ENCODE measurements around the gene HORMAD1.
A peak's percentile ranks its signal among the peaks of the same experiment; 100 is the strongest.
"Not testable (repeated sequence)": the region's sequence is repeated elsewhere in the genome, so short reads cannot be mapped to it uniquely, and the experiment has no call there.

HORMAD1 gene

DNA sequence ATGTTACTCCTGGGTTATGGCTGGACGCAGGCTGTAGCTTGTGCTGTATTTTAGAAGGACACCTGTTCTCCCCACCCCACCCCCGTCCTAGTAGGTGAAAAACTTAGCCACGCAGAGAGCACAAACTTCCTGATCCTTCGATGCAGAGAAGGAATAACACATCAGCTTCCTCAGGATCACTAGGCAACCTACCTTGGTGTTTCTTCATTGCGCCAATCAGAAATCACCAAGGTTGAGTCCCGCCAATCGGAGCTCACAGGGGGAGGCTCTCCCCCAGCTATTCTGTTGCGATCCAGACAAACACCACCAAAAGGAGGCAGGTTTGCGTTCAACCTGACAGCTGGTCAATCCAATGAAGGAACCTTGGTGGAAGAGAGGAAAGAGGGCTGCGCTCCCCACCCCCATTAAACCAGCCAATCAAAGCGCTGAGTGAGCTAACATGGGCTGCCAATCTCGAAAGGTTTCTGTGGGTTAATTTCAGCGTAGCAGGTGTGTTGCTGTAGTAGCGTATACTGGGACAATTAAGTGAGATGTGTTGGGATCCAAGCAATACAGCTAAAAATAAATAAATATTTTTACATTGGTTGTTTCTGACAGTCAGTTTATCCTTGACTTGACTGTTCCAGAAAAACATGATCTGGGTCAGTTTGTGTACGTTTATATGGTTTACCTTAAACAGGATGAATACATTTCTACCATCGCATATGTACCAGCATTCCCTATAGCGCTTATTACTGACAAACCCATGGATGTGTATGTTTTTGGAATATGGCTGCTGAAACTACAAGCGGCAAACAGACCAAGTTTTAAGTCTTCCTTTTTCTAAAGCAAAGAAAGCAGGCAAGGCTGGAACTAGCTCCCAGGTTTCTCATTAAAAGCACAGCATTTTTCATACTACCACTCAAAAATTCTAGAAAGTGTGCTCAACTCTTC is 23.4 kb downstream of the HORMAD1 start, which contains the start of gene GOLPH3L:
TSS of gene GOLPH3L (minus strand) at position 160 of the 933 bp plus-strand sequence. CDS start 2,316 bp downstream, outside the sequence.
- peak; percentile 37 for DNase-seq

DNA sequence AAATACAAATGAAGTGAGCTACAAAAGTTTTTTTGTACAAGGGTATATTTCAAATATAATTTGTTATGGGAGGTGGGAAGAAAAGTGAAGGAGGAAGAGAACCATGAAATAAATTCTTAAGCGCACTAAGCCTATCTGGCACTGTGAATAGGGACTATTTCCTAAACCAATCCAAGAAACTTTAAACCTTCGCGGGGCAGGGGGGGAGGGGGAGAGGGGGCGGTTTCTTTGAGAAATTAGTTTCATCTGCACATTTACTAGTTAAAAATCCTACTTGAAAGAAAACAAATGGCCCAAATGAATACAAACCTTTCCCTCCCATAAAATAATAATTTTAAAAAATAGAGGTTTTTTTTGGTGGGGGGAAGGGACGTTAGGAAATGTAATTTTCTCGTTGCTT is 24.1 kb downstream of the HORMAD1 start:
- DNase-seq: no peak

DNA sequence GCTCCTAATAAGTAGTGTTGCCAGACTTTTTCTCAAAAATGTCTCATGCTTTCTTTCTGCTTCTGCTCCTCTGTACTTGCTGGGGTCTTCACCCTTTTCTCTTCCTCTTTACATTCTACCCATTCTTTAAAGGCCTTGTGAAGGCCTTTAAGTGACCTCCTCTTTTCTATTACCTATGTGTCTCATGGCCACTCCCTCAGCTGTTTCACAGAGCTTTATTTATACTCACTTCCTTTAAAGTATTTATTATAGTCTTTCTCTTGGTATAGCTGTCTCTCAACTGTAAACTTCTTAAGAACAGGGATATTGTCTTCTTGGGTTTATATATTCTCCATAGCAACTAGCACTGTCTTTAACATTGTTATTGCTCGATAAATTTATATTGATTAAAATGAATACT is 24.5 kb downstream of the HORMAD1 start:
- no peak for DNase-seq

DNA sequence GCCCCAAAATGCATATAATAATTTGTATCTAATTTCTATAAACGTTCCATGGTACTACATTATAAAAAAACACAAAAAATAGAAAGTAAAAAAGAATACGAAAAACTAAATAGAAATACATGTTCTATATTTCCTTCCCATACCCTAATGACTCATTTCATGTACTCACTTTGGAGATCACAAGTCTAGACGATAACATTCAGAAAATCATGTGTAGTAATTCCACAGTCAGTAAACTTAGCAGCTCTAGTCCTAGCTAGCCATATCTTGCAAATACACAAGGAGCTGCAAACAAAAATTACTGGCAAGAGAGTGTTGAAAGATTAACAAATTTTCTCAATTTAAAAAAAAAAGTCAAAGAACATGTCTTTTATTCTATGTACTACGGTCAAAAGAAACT is 25.1 kb downstream of the HORMAD1 start:
- DNase-seq: no peak

DNA sequence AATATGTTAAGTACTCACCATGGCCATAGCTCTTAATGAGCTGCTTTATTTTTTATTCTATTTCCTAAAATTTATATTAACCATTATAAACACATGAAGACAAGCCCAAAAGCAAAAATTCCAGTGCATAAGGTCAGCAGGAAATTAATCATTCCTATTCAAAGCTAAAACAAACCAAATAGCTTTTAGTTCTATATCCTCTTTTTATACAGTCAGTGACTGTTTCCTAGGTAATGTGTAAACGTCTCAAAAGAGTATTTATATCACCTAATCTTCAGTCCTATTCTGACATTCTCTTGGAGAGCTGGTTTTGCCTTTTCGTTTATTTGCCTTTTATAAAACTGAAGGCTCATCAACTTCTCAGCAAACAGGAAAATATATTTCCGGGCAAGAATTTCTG is 28.0 kb downstream of the HORMAD1 start:
- DNase-seq: no peak

DNA sequence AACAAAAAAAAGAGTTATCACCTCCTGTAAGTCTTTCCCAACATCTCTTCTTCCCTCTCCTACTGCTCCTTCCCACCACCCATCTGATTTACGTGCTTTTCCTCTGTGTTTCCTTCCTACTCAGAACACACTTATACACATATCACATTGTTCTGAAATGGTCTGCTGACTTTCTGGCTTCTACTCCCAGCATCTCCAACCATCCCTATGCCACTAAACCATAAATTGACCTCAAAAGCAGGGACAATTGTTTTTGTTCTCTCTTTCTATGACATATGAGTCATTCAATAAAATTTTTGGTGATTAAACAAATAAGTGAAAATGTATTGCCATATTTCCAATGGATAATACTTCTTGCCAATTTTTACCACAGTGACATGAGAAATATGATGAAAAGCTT is 31.9 kb downstream of the HORMAD1 start:
- DNase-seq: no peak

DNA sequence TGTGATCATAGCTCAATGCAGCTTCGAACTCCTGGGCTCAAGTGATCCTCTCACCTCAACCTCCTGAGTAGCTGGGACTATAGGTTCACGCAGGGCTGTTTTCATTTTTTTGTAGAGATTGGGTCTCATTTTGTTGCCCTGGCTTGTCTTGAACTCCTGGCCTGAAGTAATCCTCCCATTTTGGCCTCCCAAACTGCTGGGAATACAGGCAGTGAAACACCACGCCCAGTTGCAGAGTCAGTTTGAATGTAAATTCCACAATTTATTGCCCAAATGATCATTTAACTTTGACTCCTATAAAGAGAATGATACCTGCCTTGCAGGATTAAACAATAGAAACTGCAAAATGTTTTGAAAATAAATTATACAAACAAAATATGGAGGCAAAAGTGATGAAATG is 34.4 kb downstream of the HORMAD1 start:
- no peak for DNase-seq

DNA sequence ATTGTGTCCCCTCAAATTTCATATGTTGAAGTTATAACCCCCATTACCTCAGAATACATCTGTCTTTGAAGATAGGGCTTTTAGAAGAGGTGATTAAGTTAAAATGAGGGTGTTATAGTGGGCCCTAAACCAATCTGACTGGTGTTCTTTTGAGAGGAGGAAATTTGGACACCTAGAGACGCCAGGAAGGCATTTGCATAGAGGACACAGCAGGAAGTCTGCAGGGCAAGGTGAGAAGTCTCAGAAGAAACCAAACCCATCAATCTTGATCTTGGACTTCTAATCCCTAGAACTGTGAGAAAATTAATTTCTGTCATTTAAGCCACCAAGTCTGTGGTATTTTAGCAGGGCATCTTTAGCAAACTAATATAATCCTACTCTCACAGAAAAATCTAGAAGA is 36.8 kb downstream of the HORMAD1 start:
- DNase-seq: no peak

DNA sequence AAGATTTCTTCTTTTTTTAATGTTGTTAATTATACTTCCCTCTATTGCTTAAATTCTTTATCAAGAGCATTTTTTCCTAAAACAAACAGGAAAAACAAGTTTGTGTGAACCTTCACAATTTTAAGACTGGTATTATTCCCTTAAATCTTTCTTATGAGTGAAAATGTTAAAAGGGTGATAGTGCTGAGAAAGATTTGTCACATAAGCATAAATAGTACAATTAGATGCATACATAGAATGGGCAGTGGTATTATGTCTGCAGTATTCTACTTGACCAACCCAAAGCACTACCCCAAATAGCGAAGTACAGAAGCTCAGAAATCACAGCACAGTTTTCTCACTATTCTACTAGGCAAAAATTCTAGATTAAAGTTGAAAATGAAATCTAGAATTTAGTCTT is 41.7 kb downstream of the HORMAD1 start:
- no peak for DNase-seq

DNA sequence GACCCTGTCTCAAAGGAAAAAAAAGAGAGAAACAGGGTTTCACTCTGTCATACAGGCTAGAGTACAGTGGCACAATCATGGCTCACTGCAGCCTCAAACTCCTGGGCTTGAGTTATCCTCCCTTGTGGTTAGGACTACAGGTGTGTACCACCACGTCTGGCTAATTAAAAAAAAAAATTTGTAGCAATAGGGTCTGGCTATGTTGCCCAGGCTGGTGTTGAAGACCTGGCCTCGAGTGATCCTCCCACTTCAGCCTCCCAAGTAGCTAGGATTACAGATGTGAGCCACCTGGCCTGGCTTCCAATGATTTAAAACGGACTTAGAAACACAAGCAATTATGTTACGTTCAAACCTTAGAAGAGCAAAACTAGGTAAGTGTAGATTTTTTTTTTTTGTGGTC is 45.8 kb downstream of the HORMAD1 start:
- no peak for DNase-seq

DNA sequence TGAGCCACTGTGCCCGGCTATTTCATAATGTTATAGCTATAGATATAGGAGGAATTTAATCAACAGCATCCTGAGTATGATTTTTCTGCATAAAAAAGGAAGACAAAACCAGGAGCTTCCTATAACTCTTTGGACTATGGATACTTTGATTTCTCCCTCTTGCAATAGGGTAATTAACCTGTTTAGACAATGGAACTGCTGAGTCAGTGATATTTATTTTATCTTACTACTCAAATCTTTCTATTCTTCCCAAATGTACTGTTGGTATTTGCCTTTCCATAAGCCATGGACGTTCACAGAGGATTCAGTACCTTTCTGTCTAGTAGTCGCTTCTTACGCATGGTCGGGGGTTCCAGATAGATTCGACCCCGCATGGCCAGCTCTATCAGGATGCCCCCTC is 57.4 kb downstream of the HORMAD1 start:
- no peak for DNase-seq

DNA sequence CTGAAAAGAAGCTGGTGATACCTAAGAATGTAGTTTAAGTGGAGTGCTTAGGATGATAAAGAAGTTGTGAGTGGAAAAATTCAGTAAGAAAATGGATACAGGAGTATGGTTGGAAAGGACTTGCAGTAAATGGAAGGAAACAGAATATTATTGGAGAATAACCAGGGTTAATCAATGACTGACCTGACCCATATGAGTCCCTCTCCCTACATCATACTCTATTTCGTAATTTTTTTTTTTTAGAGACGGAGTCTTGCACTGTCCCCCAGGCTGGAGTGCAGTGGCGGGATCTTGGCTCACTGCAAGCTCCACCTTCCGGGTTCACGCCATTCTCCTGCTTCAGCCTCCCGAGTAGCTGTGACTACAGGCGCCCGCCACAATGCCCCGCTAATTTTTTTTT is 57.9 kb downstream of the HORMAD1 start:
- DNase-seq: no peak

DNA sequence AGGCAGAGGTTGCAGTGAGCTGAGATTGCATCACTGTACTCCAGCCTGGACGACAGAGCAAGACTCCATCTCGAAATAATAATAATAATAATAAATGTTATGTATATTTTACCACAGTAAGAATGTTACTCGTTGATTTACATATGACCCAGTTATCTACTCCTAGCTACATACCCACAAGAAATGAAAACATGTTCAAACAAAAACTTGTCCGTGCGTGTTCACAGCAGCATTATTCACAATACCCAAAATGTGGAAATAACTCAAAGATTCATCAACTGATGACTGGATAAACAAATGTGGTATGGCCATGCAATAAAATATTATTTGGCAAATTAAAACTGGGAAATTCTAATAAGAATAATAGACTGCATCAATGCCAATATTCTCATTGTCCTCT is 59.5 kb downstream of the HORMAD1 start:
- no peak for DNase-seq

DNA sequence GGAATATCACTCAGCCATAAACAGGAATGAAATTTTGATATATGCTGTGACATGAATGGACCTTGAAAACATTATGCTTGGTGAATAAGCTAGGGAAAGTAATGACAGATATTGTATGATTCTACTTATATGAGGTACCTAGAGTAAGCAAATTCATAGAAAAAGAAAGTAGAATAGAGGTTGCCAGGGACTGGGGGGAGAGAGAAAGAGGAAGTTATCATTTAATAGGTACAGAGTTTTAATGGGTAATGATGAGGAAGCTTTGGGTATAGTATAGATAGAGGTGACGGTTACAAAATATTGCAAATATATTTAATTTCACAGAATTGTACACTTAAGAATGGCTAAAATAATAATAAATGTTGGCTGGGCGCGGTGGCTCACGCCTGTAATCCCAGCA is 60.1 kb downstream of the HORMAD1 start:
- no peak for DNase-seq

DNA sequence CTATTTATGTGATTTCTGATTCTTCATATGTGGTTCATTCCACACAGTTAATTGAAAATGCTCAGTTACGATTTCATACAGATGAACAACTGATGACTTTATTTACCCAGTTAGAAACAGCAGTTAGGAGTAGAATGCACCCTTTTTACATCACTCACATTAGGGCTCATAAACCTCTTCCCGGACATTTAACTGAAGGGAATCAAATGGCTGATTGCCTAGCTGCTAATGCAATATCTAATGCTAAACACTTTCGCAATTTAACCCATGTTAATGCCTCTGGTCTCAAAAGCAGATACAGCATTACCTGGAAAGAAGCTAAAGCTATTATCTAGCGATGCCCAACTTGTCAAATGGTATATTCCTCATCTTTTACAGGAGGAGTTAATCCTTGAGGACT is 63.6 kb downstream of the HORMAD1 start:
- DNase-seq: not testable (repeated sequence)

DNA sequence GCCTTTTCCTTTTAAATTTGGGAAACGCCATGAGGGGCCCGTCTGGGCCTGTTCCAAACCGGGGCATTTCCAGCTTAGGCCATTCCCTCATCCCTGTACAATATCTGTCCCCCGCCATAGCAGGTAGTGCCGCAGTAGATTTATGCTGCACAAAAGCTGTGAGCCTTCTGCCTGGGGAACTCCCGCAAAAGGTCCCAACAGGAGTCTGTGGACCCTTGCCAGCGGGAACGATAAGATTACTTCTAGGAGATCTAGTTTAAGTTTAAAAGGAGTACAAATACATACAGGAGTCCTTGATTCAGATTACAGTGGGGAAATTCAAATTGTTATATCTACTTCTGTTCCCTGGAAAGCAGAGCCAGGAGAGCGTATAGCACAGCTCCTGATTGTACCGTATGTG is 66.1 kb downstream of the HORMAD1 start:
- DNase-seq: not testable (repeated sequence)

DNA sequence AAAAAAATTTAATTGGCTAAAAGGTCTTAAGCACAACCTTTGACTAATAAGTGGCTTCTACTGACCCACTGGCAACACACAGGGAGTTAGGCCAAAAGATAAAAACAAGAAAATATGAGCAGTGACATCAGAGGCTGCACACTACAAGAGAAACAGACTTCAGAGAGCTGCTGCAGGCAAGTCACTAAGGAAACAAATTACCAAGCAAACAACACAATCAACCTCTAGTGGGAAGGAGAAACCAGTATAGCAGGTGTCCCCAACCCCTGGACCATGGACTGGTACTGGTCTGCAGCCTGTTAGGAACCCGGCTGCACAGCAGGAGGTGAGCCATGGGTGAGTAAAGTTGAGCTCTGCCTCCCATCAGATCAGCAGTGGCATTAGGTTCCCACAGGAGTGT is 70.5 kb downstream of the HORMAD1 start:
- no peak for DNase-seq

DNA sequence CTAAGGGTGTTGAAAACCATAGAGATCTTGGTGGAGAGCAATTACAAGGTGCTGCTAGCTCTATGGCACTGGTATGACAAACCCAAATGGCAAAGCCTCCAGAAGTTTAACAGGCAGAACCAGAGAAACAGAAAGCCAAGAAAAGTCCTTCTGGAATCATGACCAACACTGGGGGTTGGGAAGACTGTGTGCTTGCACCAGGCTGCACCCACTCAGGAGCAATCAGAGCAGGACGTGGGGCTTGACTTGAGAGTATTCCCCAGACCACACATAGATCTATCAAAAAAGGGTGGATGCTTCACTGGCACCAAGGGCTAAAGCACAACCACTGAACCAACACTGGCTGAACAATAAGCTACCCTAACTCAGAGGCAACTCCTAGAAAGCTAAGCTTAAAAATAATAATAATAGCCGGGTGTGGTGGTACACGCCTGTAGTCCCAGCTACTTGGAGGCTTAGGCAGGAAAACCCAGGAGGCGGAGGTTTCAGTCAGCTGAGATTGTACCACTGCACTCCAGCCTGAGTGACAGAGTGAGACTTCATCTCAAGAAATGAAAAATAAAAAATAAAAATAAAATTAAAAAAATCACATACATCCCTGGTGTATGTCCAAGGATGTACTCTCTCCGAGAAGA is 71.1 kb downstream of the HORMAD1 start:
- DNase-seq: no peak
